Mesenchymal stem cell (in vitro differentiated cells and primary cell): ENCODE measurements around the gene RBM5.
"Not testable (repeated sequence)": the region's sequence is repeated elsewhere in the genome, so short reads cannot be mapped to it uniquely, and the experiment has no call there.

Experiments
- DNase-seq: peaks from one replicate; pipeline ENCODE4 v3.0.0-alpha.2; 2013
- H2AFZ ChIP-seq: one replicate; pipeline ENCODE4 v1.6.1; 2013; ENCODE audit warnings: low read depth, mild to moderate bottlenecking, control low read depth, inconsistent platforms, low read length, moderate library complexity
- H2AK5ac ChIP-seq: 2 replicates; pipeline ENCODE4 v1.6.1; 2013; ENCODE audit warnings: low read length, moderate library complexity, mild to moderate bottlenecking, inconsistent platforms; ENCODE audit not compliant: severe bottlenecking
- H2BK120ac ChIP-seq: one replicate; pipeline ENCODE4 v1.6.1; 2013; ENCODE audit warnings: low read depth, mild to moderate bottlenecking, inconsistent platforms, low read length, moderate library complexity
- H2BK12ac ChIP-seq, 2 experiments: one replicate each; pipeline ENCODE4 v1.6.1; 2013; ENCODE audit warnings: inconsistent platforms in 2 of 2, low read length in 2 of 2, mild to moderate bottlenecking in 2 of 2, moderate library complexity in 2 of 2, control low read depth in 1 of 2
- H2BK15ac ChIP-seq: one replicate; pipeline ENCODE4 v1.6.1; 2013; ENCODE audit warnings: mild to moderate bottlenecking, low read depth, inconsistent platforms; ENCODE audit not compliant: poor library complexity, severe bottlenecking
- H2BK5ac ChIP-seq: 2 replicates; pipeline ENCODE4 v1.6.1; 2013; ENCODE audit warnings: low read depth, mild to moderate bottlenecking, low read length, control low read depth, inconsistent platforms; ENCODE audit not compliant: poor library complexity, severe bottlenecking
- H3K14ac ChIP-seq, 2 experiments: one replicate each; pipeline ENCODE4 v1.6.1; 2013; ENCODE audit warnings: inconsistent platforms in 2 of 2, low read length in 2 of 2, control low read depth in 1 of 2, mild to moderate bottlenecking in 1 of 2, moderate library complexity in 1 of 2
- H3K18ac ChIP-seq, 2 experiments: one replicate each; pipeline ENCODE4 v1.6.1; 2013; ENCODE audit warnings: inconsistent platforms in 2 of 2, low read length in 2 of 2, control low read depth in 1 of 2, low read depth in 1 of 2, mild to moderate bottlenecking in 1 of 2
- H3K23ac ChIP-seq, 2 experiments: one replicate each; pipeline ENCODE4 v1.6.1; 2013; ENCODE audit warnings: inconsistent platforms in 2 of 2, low read length in 2 of 2, mild to moderate bottlenecking in 2 of 2, moderate library complexity in 2 of 2, control low read depth in 1 of 2
- H3K27ac ChIP-seq: 2 replicates; pipeline ENCODE4 v1.5.1; 2013; ENCODE audit warnings: mild to moderate bottlenecking, moderate library complexity, low read length, control low read depth, inconsistent platforms; ENCODE audit not compliant: poor library complexity, severe bottlenecking
- H3K27me3 ChIP-seq, 2 experiments: 2 replicates each; pipeline versions ENCODE4 v1.6.1 to v1.7.0; 2013; ENCODE audit warnings: low read length in 2 of 2, mild to moderate bottlenecking in 2 of 2, moderate library complexity in 2 of 2, control low read depth in 1 of 2, inconsistent platforms in 1 of 2; ENCODE audit not compliant: control insufficient read depth in 1 of 2, insufficient read depth in 1 of 2
- H3K36me3 ChIP-seq, 2 experiments: 2 replicates each; pipeline versions ENCODE4 v1.6.1 to v1.7.0; 2013; ENCODE audit warnings: low read length in 2 of 2, control low read depth in 1 of 2, inconsistent platforms in 1 of 2, low read depth in 1 of 2, mild to moderate bottlenecking in 1 of 2; ENCODE audit not compliant: insufficient read depth in 2 of 2, control insufficient read depth in 1 of 2
- H3K4ac ChIP-seq, 2 experiments: one replicate each; pipeline ENCODE4 v1.6.1; 2013; ENCODE audit warnings: inconsistent platforms in 2 of 2, low read length in 2 of 2, mild to moderate bottlenecking in 2 of 2, moderate library complexity in 2 of 2, control low read depth in 1 of 2, low read depth in 1 of 2
- H3K4me1 ChIP-seq: 2 replicates; pipeline ENCODE4 v1.6.1; 2013; ENCODE audit warnings: low read depth, low read length, control low read depth; ENCODE audit not compliant: control insufficient read depth, insufficient read depth
- H3K4me2 ChIP-seq: 2 replicates; pipeline ENCODE4 v1.6.1; 2013; ENCODE audit warnings: low read length, mild to moderate bottlenecking, inconsistent platforms; ENCODE audit not compliant: poor library complexity, severe bottlenecking
- H3K4me3 ChIP-seq, 2 experiments: 2 replicates each; pipeline versions ENCODE4 v1.5.1 to v1.7.0; 2013; ENCODE audit warnings: low read length in 2 of 2, mild to moderate bottlenecking in 2 of 2, control low read depth in 1 of 2, low read depth in 1 of 2; ENCODE audit not compliant: insufficient read depth in 1 of 2
- H3K79me1 ChIP-seq: replicated peaks from 2 replicates; pipeline ENCODE4 v1.6.1; 2013; ENCODE audit warnings: mild to moderate bottlenecking, control low read depth, low read length, inconsistent platforms; ENCODE audit not compliant: poor library complexity, severe bottlenecking
- H3K9ac ChIP-seq: 2 replicates; pipeline ENCODE4 v1.7.0; 2013; ENCODE audit warnings: mild to moderate bottlenecking, low read length, moderate library complexity
- H3K9me3 ChIP-seq: 2 replicates; pipeline ENCODE4 v1.7.0; 2013; ENCODE audit warnings: mild to moderate bottlenecking, low read length; ENCODE audit not compliant: control insufficient read depth
- H4K8ac ChIP-seq: one replicate; pipeline ENCODE4 v1.6.1; 2013; ENCODE audit warnings: inconsistent platforms, mild to moderate bottlenecking, low read length, moderate library complexity
- H4K91ac ChIP-seq: one replicate; pipeline ENCODE4 v1.6.1; 2013; ENCODE audit warnings: mild to moderate bottlenecking, low read length, inconsistent platforms
- WGBS: methylation state at CpG from one replicate; pipeline ENCODE4 v1.1.7; 2013; ENCODE audit warnings: mixed read lengths; 5-methylcytosine and 5-hydroxymethylcytosine counted together

RBM5 gene

GRCh38 chr3:50084951-50085350 lies 3.8 kb upstream of the RBM5 start:
- H3K9me3 ChIP-seq, H3K9ac ChIP-seq, H2BK12ac ChIP-seq, H3K27me3 ChIP-seq, H3K36me3 ChIP-seq, H2BK120ac ChIP-seq, H3K14ac ChIP-seq, H2BK5ac ChIP-seq, H4K91ac ChIP-seq, H3K4me3 ChIP-seq, H3K23ac ChIP-seq, H2AFZ ChIP-seq, H2AK5ac ChIP-seq, DNase-seq, H2BK15ac ChIP-seq, H3K27ac ChIP-seq, H3K4me1 ChIP-seq, H3K4ac ChIP-seq, H3K79me1 ChIP-seq, H4K8ac ChIP-seq, H3K4me2 ChIP-seq, H3K18ac ChIP-seq: not testable (repeated sequence)
- 80% methylated on average over 1 of the region's 33 CpGs for WGBS

- no peak overlapping the region for H4K91ac ChIP-seq
- no peaks in the 10 kb centered on the region for H3K79me1 ChIP-seq
- no peak overlapping the region for H2BK12ac ChIP-seq
- H3K4me1 ChIP-seq = peaks cover 4% of the 10 kb centered on the region
- H2AFZ ChIP-seq = no peak overlapping the region
- no peak overlapping the region for H3K23ac ChIP-seq
- no peaks in the 10 kb centered on the region for H3K9me3 ChIP-seq
- WGBS = 6% methylated on average over 16 of the region's 16 CpGs
- H3K4me2 ChIP-seq = peak overlapping the region; percentile 55
- peaks cover 21 to 44% of the 10 kb centered on the region in 2 experiments for H3K36me3 ChIP-seq
- no peak overlapping the region for H2BK120ac ChIP-seq
- H3K14ac ChIP-seq = no peak overlapping the region
- peak overlapping the region in 1 of 2 experiments; percentile 98 for H3K18ac ChIP-seq
- H3K9ac ChIP-seq = peak overlapping the region; percentile 97
- no peak overlapping the region for H2BK15ac ChIP-seq
- DNase-seq = peak; percentile 53
- no peak overlapping the region for H2BK5ac ChIP-seq
- no peak overlapping the region for H3K27ac ChIP-seq
- no peak overlapping the region for H2AK5ac ChIP-seq
- no peaks in the 10 kb centered on the region for H3K27me3 ChIP-seq
- H3K4ac ChIP-seq = peak overlapping the region in 1 of 2 experiments; percentile 98
- H3K4me3 ChIP-seq = peak overlapping the region; percentile 86 to 93
- H4K8ac ChIP-seq = no peak overlapping the region
These were observed 858 bp downstream of the RBM5 start for GRCh38 chr3:50089609-50089945.

- Histone ChIP-seq H2AFZ (no peak overlapping the region), H3K4me2 (no peak overlapping the region), H4K91ac (no peak overlapping the region), H2BK120ac (no peak overlapping the region), H3K9me3 (no peaks in the 10 kb centered on the region), H3K4ac (no peak overlapping the region), H3K23ac (no peak overlapping the region), H2BK12ac (no peak overlapping the region), H3K36me3 (peaks cover 30 to 58% of the 10 kb centered on the region in 2 experiments), H2BK5ac (no peak overlapping the region), H3K27ac (no peak overlapping the region), H2BK15ac (no peak overlapping the region), H4K8ac (no peak overlapping the region), H3K4me1 (peaks cover 4% of the 10 kb centered on the region), H2AK5ac (no peak overlapping the region), H3K9ac (peak overlapping the region; percentile 97), H3K27me3 (no peaks in the 10 kb centered on the region), H3K18ac (no peak overlapping the region), H3K79me1 (no peaks in the 10 kb centered on the region), H3K4me3 (peak overlapping the region in 1 of 2 experiments; percentile 86), H3K14ac (no peak overlapping the region)
- DNase-seq = no peak
These were observed 2.3 kb downstream of the RBM5 start for GRCh38 chr3:50090984-50091383.

- no peaks in the 10 kb centered on the region for H3K27me3 ChIP-seq
- no peak overlapping the region for H4K91ac ChIP-seq
- H4K8ac ChIP-seq = no peak overlapping the region
- H3K23ac ChIP-seq = no peak overlapping the region
- WGBS = 96% methylated on average over 5 of the region's 5 CpGs
- peaks cover 1% of the 10 kb centered on the region for H3K4me1 ChIP-seq
- no peak overlapping the region for H2AK5ac ChIP-seq
- no peak overlapping the region for H2BK5ac ChIP-seq
- H3K9me3 ChIP-seq = no peaks in the 10 kb centered on the region
- no peak overlapping the region for H3K4ac ChIP-seq
- DNase-seq = no peak
- H2BK15ac ChIP-seq = no peak overlapping the region
- H3K4me3 ChIP-seq = no peak overlapping the region
- H3K14ac ChIP-seq = no peak overlapping the region
- peaks cover 7% of the 10 kb centered on the region for H3K79me1 ChIP-seq
- no peak overlapping the region for H3K18ac ChIP-seq
- H3K27ac ChIP-seq = no peak overlapping the region
- no peak overlapping the region for H2AFZ ChIP-seq
- H3K9ac ChIP-seq = peak overlapping the region; percentile 0
- no peak overlapping the region for H2BK12ac ChIP-seq
- H3K4me2 ChIP-seq = no peak overlapping the region
- H2BK120ac ChIP-seq = no peak overlapping the region
- H3K36me3 ChIP-seq = peaks cover 64 to 97% of the 10 kb centered on the region in 2 experiments
These were observed 6.8 kb downstream of the RBM5 start for GRCh38 chr3:50095352-50095998.
